Subcutaneous abdominal adipose tissue (tissue), 5 donors: Measurements from ENCODE around the gene TRNT1.

Experiments
- H3K27ac ChIP-seq: one replicate; pipeline ENCODE4 v1.7.0; 2013; ENCODE audit warnings: low read depth, mild to moderate bottlenecking, inconsistent platforms, low read length, moderate library complexity
- H3K27me3 ChIP-seq, 5 donors: one replicate each; pipeline ENCODE4 v1.7.0; 2013; ENCODE audit warnings: low read length in 5 of 5, inconsistent platforms in 1 of 5; ENCODE audit not compliant: control insufficient read depth in 5 of 5, insufficient read depth in 4 of 5
- H3K36me3 ChIP-seq, 5 donors: one replicate each; pipeline ENCODE4 v1.7.0; 2013; ENCODE audit warnings: low read length in 5 of 5; ENCODE audit not compliant: control insufficient read depth in 5 of 5, insufficient read depth in 5 of 5
- H3K4me1 ChIP-seq, 5 donors: one replicate each; pipeline ENCODE4 v1.7.0; 2013; ENCODE audit warnings: low read length in 5 of 5, mild to moderate bottlenecking in 3 of 5, moderate library complexity in 1 of 5; ENCODE audit not compliant: control insufficient read depth in 5 of 5, insufficient read depth in 5 of 5
- H3K4me3 ChIP-seq, 5 donors: one replicate each; pipeline ENCODE4 v1.7.0; 2013; ENCODE audit warnings: low read length in 5 of 5, low read depth in 1 of 5
- H3K9ac ChIP-seq, 5 donors: one replicate each; pipeline ENCODE4 v1.7.0; 2013; ENCODE audit warnings: low read length in 5 of 5, mild to moderate bottlenecking in 4 of 5, moderate library complexity in 3 of 5
- H3K9me3 ChIP-seq, 5 donors: one replicate each; pipeline ENCODE4 v1.7.0; 2013; ENCODE audit warnings: low read length in 5 of 5; ENCODE audit not compliant: control insufficient read depth in 5 of 5
- donor health status: healthy.
- donor health status: healthy.
- donor health status: healthy.
- donor health status: healthy.
- donor health status: healthy.

TRNT1 gene

DNA sequence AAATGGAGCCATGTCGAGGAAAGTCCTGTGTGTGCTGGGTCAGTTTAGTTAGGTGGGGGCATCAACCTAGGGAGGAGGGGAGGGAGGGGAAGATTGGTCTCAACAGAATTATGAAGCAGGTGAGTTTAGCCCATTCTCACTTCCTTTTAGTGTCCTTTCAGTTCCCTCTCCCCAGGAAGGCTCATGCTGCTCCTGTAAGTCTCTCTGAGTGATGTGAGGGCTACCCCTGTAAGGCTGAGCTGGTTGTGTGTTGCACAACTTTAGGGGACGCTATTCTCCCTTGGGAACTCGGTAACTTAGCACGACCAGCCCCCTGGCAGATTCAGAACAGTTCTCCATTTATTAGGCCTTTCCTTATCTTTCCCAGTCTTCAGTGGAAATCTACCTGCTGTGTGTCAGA, 37.7 kb upstream of the TRNT1 start:
- no peak overlapping the region for H3K4me3 ChIP-seq
- no peaks in the 10 kb centered on the region for H3K36me3 ChIP-seq
- H3K4me1 ChIP-seq, result no peaks in the 10 kb centered on the region
- H3K27me3 ChIP-seq, result no peaks in the 10 kb centered on the region
- no peaks in the 10 kb centered on the region for H3K9me3 ChIP-seq
- no peak overlapping the region for H3K9ac ChIP-seq
- H3K27ac ChIP-seq, result no peak overlapping the region

DNA sequence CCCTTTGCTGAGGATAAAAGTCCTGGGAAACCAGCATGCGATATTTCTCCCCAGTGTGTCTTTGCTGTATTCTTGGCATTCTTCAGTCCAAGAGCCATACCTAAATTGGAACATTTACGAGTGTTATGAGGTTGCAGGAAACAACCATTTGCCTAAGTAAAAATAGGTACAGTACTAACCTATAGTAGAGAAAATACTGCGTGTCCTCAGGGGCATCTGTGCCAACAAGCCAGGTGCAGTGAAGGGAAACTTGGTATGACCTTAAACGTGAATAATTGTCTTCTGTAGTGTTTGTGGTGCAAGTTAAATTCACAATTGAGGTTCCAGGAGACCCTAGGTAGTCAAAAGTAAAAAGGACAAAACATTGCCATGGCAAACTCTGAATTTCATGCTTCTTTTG, 28.8 kb upstream of the TRNT1 start:
- Histone ChIP-seq H3K27ac (no peak overlapping the region), H3K27me3 (no peaks in the 10 kb centered on the region), H3K9ac (no peak overlapping the region), H3K9me3 (no peaks in the 10 kb centered on the region), H3K36me3 (no peaks in the 10 kb centered on the region), H3K4me1 (no peaks in the 10 kb centered on the region), H3K4me3 (no peak overlapping the region)

GRCh38 chr3:3101660-3102458, 24.9 kb upstream of the TRNT1 start:
- no peak overlapping the region for H3K27ac ChIP-seq
- no peak overlapping the region for H3K4me3 ChIP-seq
- H3K9ac ChIP-seq, result no peak overlapping the region
- no peaks in the 10 kb centered on the region for H3K36me3 ChIP-seq
- no peaks in the 10 kb centered on the region for H3K27me3 ChIP-seq
- H3K9me3 ChIP-seq, result no peaks in the 10 kb centered on the region
- no peaks in the 10 kb centered on the region for H3K4me1 ChIP-seq

DNA sequence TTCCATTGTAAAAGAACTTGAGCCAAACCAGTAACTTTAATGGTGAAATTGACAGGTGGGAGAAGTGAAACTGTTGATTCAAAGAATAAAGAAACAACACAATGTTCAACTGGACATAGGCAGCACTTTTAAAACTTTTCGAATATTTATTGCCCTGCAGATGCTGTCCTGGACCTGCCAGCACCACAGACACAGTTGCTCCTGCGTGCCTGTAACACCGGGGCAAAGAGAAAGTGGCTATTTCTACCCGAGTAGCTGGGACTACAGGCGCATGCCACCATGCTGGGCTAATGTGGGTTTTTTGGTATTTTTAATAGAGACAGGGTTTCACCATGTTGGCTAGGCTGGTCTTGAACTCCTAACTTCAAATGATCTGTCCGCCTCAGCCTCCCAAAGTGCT, 24.0 kb upstream of the TRNT1 start:
- H3K27ac ChIP-seq, result no peak overlapping the region
- no peaks in the 10 kb centered on the region for H3K27me3 ChIP-seq
- no peak overlapping the region for H3K9ac ChIP-seq
- no peaks in the 10 kb centered on the region for H3K36me3 ChIP-seq
- no peaks in the 10 kb centered on the region for H3K4me1 ChIP-seq
- H3K9me3 ChIP-seq, result no peaks in the 10 kb centered on the region
- no peak overlapping the region for H3K4me3 ChIP-seq

DNA sequence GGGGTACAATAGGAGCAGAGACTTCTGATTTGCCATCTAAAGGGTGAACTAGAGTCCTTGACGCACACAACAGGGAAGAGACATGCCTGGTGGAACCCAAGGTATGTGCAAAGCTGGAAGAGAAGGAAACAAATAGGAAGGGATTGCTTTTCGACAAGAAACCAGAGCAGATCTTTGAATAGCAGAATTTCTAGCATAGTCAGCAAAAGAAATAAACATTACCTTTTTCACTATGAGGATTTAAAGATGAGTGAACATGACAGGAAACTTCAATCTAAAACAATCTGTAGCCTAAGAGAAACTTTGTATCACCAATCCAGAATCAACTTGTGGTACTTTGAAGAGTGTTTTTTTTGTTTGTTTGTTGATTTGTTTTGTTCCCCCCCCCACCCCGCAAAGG, 21.5 kb upstream of the TRNT1 start:
- Histone ChIP-seq H3K27ac (no peak overlapping the region), H3K36me3 (no peaks in the 10 kb centered on the region)

DNA sequence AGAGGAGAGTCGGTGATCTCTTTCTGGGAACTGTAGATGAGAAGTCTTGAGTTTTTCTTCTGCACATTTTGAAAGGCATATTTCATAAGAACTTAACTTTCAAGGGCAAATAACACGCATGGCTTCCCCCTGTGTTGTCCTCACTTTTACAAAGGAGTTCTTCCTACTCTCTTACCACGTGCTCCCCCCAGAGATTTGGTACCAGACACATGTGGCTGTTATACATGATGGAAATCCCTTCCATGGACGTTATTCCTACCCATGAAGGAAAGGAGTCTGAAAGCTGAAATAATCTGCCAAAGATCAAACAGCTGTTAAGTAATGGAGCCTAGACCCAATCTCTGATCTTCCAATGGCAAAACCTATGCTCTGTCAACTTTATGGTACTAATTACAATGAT, 20.9 kb upstream of the TRNT1 start:
- Histone ChIP-seq H3K9me3 (no peaks in the 10 kb centered on the region), H3K4me1 (peaks cover 0 to 3% (median 0%) of the 10 kb centered on the region in 5 donors), H3K27me3 (no peaks in the 10 kb centered on the region), H3K36me3 (no peaks in the 10 kb centered on the region), H3K27ac (no peak overlapping the region), H3K4me3 (no peak overlapping the region), H3K9ac (no peak overlapping the region)

More for the DNA sequence above, 21.5 kb upstream of the TRNT1 start:
- H3K9me3 ChIP-seq, result no peaks in the 10 kb centered on the region
- H3K27me3 ChIP-seq, result no peaks in the 10 kb centered on the region
- H3K4me3 ChIP-seq, result no peak overlapping the region
- H3K9ac ChIP-seq, result no peak overlapping the region
- no peaks in the 10 kb centered on the region for H3K4me1 ChIP-seq

- H3K36me3 ChIP-seq, result no peaks in the 10 kb centered on the region
- H3K27me3 ChIP-seq, result no peaks in the 10 kb centered on the region
- no peak overlapping the region for H3K9ac ChIP-seq
- H3K9me3 ChIP-seq, result no peaks in the 10 kb centered on the region
- H3K4me1 ChIP-seq, result peaks cover 0 to 3% (median 0%) of the 10 kb centered on the region in 5 donors
- H3K4me3 ChIP-seq, result no peak overlapping the region
- no peak overlapping the region for H3K27ac ChIP-seq
Measured at GRCh38 chr3:3107181-3107580, 19.6 kb upstream of the TRNT1 start.

DNA sequence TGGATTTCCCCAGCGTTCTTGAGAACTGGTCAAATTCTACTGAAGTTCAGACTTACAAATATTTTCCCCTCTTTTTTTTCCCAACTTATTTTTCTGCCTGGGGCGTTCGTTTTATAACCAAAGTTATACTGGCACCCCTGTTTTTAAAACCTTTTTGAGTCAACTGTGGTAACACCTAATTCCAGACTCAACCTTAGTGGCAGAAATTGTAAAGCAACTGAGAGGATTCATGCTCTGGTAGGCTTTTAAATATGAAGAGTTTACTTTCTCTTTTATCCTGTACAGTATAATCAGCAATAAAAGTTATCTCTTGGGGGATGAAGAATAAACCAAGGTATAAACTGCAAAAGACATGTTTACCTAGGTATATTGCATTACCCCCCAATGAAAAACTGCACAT, 18.9 kb upstream of the TRNT1 start:
- Histone ChIP-seq H3K36me3 (no peaks in the 10 kb centered on the region), H3K27me3 (no peaks in the 10 kb centered on the region), H3K4me3 (no peak overlapping the region), H3K9ac (no peak overlapping the region), H3K27ac (no peak overlapping the region), H3K9me3 (no peaks in the 10 kb centered on the region), H3K4me1 (peaks cover 0 to 3% (median 0%) of the 10 kb centered on the region in 5 donors)

GRCh38 chr3:3109407-3110298, 17.1 kb upstream of the TRNT1 start:
- H3K36me3 ChIP-seq, result no peaks in the 10 kb centered on the region
- H3K4me1 ChIP-seq, result peaks cover 0 to 3% (median 0%) of the 10 kb centered on the region in 5 donors
- no peaks in the 10 kb centered on the region for H3K27me3 ChIP-seq
- no peak overlapping the region for H3K9ac ChIP-seq
- H3K4me3 ChIP-seq, result no peak overlapping the region
- H3K9me3 ChIP-seq, result no peaks in the 10 kb centered on the region
- no peak overlapping the region for H3K27ac ChIP-seq

DNA sequence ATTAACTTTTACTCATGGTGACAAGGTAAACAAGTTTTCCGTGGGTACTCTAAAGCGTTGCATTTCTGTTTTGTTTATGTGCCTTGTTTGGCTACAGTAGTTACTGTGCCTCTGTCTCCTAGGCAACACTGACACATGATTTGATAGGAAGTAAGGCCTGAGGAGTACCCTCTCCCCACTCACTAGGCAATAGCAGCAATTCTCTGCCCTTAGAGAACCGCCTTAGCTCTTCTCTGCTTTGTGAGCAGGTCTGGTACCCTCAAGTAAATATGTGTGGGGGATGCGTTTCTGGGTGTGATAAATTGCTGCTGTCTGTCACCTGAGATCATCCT, 16.5 kb upstream of the TRNT1 start, which contains the start of gene IL5RA:
Gene IL5RA, minus strand, starts transcription at position 76 of the 332 bp plus-strand sequence. CDS start 5,390 bp downstream, outside the sequence.
- H3K27me3 ChIP-seq, result no peaks in the 10 kb centered on the region
- no peak within 1 kb of the TSS for H3K9ac ChIP-seq
- H3K4me1 ChIP-seq, result peaks cover 0 to 3% (median 0%) of the 10 kb centered on the region in 5 donors
- no peaks in the 10 kb centered on the region for H3K9me3 ChIP-seq
- no peak within 1 kb of the TSS for H3K4me3 ChIP-seq
- H3K27ac ChIP-seq, result no peak within 1 kb of the TSS
- H3K36me3 ChIP-seq, result no peaks in the 10 kb centered on the region
